Right lobe of liver (tissue), 6 donors: ENCODE results near the gene ZNF644. TPM values are rescaled to one million over a fixed set of nuclear protein-coding genes. Genes with fewer than 3 reads are reported as not detected.

Experiments
- ATAC-seq, 4 donors: fragments of 200-7000 bp; cut with Tn5 transposase; one replicate each; pipeline ENCODE4 v1.9.1; 2020; ENCODE audit warnings: mild to moderate bottlenecking in 4 of 4, moderate library complexity in 4 of 4
- DNase-seq, 3 donors: peaks; one replicate each; pipeline ENCODE4 v3.0.0-alpha.2; 2020
- H3K27ac ChIP-seq, 3 donors: fragments of 200-600 bp; one replicate each; pipeline ENCODE4 v1.8.0; 2022
- H3K27me3 ChIP-seq, 2 donors: fragments of 200-600 bp; one replicate each; pipeline ENCODE4 v1.8.0; 2022
- H3K36me3 ChIP-seq, 4 donors: fragments of 200-600 bp; sonication (generic) in 1 of 4; one replicate each; pipeline versions ENCODE4 v1.5.1 to v1.8.0; 2017 to 2022; ENCODE audit warnings: control low read depth in 1 of 4
- H3K4me1 ChIP-seq, 4 donors: fragments of 200-600 bp; sonication (generic) in 1 of 4; one replicate each; pipeline versions ENCODE4 v1.5.1 to v1.8.0; 2017 to 2022; ENCODE audit warnings: control low read depth in 1 of 4
- H3K4me3 ChIP-seq, 3 donors: fragments of 200-600 bp; one replicate each; pipeline ENCODE4 v1.8.0; 2022
- H3K9me3 ChIP-seq, 4 donors: fragments of 200-600 bp; sonication (generic) in 1 of 4; one replicate each; pipeline versions ENCODE4 v1.5.1 to v1.8.0; 2017 to 2022; ENCODE audit warnings: control low read depth in 1 of 4
- CTCF ChIP-seq, 4 donors: fragments of 200-600 bp in 3 of 4; fragments of 450-650 bp in 1 of 4; IDR thresholded peaks; one replicate each; pipeline versions ENCODE4 v1.5.1 to v1.8.0; 2016 to 2022; ENCODE audit warnings: antibody characterized with exemption in 4 of 4, mild to moderate bottlenecking in 2 of 4
- POLR2A ChIP-seq: fragments of 450-650 bp; IDR thresholded peaks from one replicate; pipeline ENCODE4 v1.6.1; 2017; ENCODE audit warnings: antibody characterized with exemption, mild to moderate bottlenecking
- WGBS: methylation state at CpG from one replicate; pipeline ENCODE4 v1.1.6; 2018; ENCODE audit warnings: low coverage, low lambda C conversion rate; ENCODE audit not compliant: insufficient coverage; ENCODE audit errors: missing lambda C conversion rate; 5-methylcytosine and 5-hydroxymethylcytosine counted together
- intact Hi-C, 2 donors: fragments of 100-400 bp; cut with DNase I; formaldehyde crosslinking; loops; one replicate each; pipeline versions ENCODE4 v1.11.2 to v1.14.1; 2022
- total RNA-seq, 6 experiments: library from RNA; depleted of rRNA in 2 of 6; stranded (reverse); fragments of >200 nt in 2 of 6; fragmentation: NEBNext Ultra II Directional in 3 of 6; extraction: Animal tissue kit (Norgen Biotek cat#: 25700) in 3 of 6; gene quantifications; one replicate each; pipeline versions ENCODE4 v1.1.0 to v1.2.4, GENCODE V29; 2016 to 2023
- donor health status: DM: no; HTN: yes; CAD: no.
- donor health status: DM: no; HTN: no; CAD: no.
- donor health status: DM: no; HTN: no; CAD: no.
- donor health status: DM: no; HTN: yes; CAD: no.
- donor health status: DM: no; HTN: yes; CAD: no.

The ZNF644 gene
- total RNA-seq, 6 experiments from 2014 or later = 19.3 to 26.9 (median 19.9) TPM

- intact Hi-C loops = no loop called here
- no CpG with 5 or more reads among the region's 2 CpGs for WGBS
- no peak for DNase-seq
- no peak overlapping the region for H3K4me3 ChIP-seq
- peak in 1 of 4 donors; percentile 49 for ATAC-seq
- no peak overlapping the region for H3K27ac ChIP-seq
- no peaks in the 10 kb centered on the region for H3K9me3 ChIP-seq
- no peaks in the 10 kb centered on the region for H3K36me3 ChIP-seq
- no peaks in the 10 kb centered on the region for H3K27me3 ChIP-seq
- TF ChIP-seq CTCF (IDR thresholded peaks at IDR 0.05) = no peak
- TF ChIP-seq POLR2A = no peak
- peaks cover 0 to under 1% (median 0%) of the 10 kb centered on the region in 4 donors for H3K4me1 ChIP-seq
Measured at GRCh38 chr1:91006113-91006908, 15.5 kb downstream of the ZNF644 start.

- Histone ChIP-seq H3K4me1 (no peaks in the 10 kb centered on the region), H3K36me3 (no peaks in the 10 kb centered on the region), H3K27ac (no peak overlapping the region), H3K9me3 (no peaks in the 10 kb centered on the region), H3K4me3 (no peak overlapping the region), H3K27me3 (no peaks in the 10 kb centered on the region)
- 17% methylated on average over 1 of the region's 1 CpG for WGBS
- intact Hi-C loops = no loop called here
- DNase-seq = no peak
- no peak for ATAC-seq
- no peak for TF ChIP-seq CTCF (IDR thresholded peaks at IDR 0.05)
- no peak for TF ChIP-seq POLR2A
Measured at GRCh38 chr1:91005285-91005684, 16.6 kb downstream of the ZNF644 start.

- no peak for ATAC-seq
- WGBS = 83% methylated on average over 2 of the region's 2 CpGs
- no peak for TF ChIP-seq CTCF (IDR thresholded peaks at IDR 0.05)
- no peak for TF ChIP-seq POLR2A
Measured at GRCh38 chr1:91004145-91004544, 17.7 kb downstream of the ZNF644 start.

GRCh38 chr1:90996742-90997413, 25.0 kb downstream of the ZNF644 start:
- no peak for TF ChIP-seq POLR2A
- TF ChIP-seq CTCF (IDR thresholded peaks at IDR 0.05) = no peak
- no peak for DNase-seq
- Histone ChIP-seq H3K9me3 (no peaks in the 10 kb centered on the region), H3K27ac (no peak overlapping the region), H3K36me3 (no peaks in the 10 kb centered on the region), H3K4me3 (no peak overlapping the region), H3K27me3 (no peaks in the 10 kb centered on the region), H3K4me1 (peaks cover 0 to 25% (median 4%) of the 10 kb centered on the region in 4 donors)
- ATAC-seq = no peak
- WGBS = 100% methylated on average over 1 of the region's 2 CpGs
- intact Hi-C loops = no loop called here

More at GRCh38 chr1:91004145-91004544, 17.7 kb downstream of the ZNF644 start:
- Histone ChIP-seq H3K4me1 (no peaks in the 10 kb centered on the region), H3K4me3 (no peak overlapping the region), H3K36me3 (no peaks in the 10 kb centered on the region), H3K27me3 (no peaks in the 10 kb centered on the region), H3K9me3 (no peaks in the 10 kb centered on the region), H3K27ac (no peak overlapping the region)
- intact Hi-C loops = no loop called here
- no peak for DNase-seq
